Prostate gland (tissue), 2 donors: ENCODE data around the gene DDX51. TPM values are rescaled to one million over a fixed set of nuclear protein-coding genes. Genes with fewer than 3 reads are reported as not detected.

Source experiments
- DNase-seq: peaks from one replicate; pipeline ENCODE4 v3.0.0-alpha.2; 2019; ENCODE audit warnings: low spot score
- H3K27ac ChIP-seq, 2 donors: fragments of 200-600 bp; sonication (generic); 2 replicates each; pipeline ENCODE4 v1.5.1; 2017 to 2019
- H3K27me3 ChIP-seq: fragments of 200-600 bp; sonication (generic); replicated peaks from 2 replicates; pipeline ENCODE4 v1.5.1; 2019; ENCODE audit not compliant: insufficient read depth
- H3K36me3 ChIP-seq, 2 donors: fragments of 200-600 bp; sonication (generic); 1 replicate in 1 of 2; 2 replicates in 1 of 2; pipeline versions ENCODE4 v1.5.1 to v1.8.1; 2017 to 2019
- H3K4me1 ChIP-seq: fragments of 200-600 bp; sonication (generic); replicated peaks from 2 replicates; pipeline ENCODE4 v1.5.1; 2019
- H3K4me3 ChIP-seq, 2 donors: fragments of 200-600 bp; sonication (generic); 2 replicates each; pipeline ENCODE4 v1.5.1; 2017 to 2019
- H3K9me3 ChIP-seq: fragments of 200-600 bp; sonication (generic); 2 replicates; pipeline ENCODE4 v1.5.1; 2017
- POLR2A ChIP-seq: fragments of 450-650 bp; IDR thresholded peaks from one replicate; pipeline ENCODE4 v1.6.1; 2016; ENCODE audit warnings: antibody characterized with exemption, mild to moderate bottlenecking
- POLR2AphosphoS5 ChIP-seq: sonication (generic); formaldehyde crosslinking; IDR thresholded peaks from one replicate; pipeline ENCODE4 v1.6.1; 2017; ENCODE audit warnings: antibody characterized with exemption
- WGBS: methylation state at CpG from one replicate; pipeline ENCODE4 v1.1.5; 2018; 5-methylcytosine and 5-hydroxymethylcytosine counted together
- intact Hi-C: fragments of 100-400 bp; cut with DNase I; formaldehyde crosslinking; loops from one replicate; pipeline ENCODE4 v1.14.2; 2022
- total RNA-seq, 2 donors: library from RNA; depleted of rRNA; stranded (reverse); fragments of >200 nt; gene quantifications; one replicate each; pipeline ENCODE4 v1.1.0, GENCODE V29; 2016
- TF ChIP-seq, protein P1 (sequence below), 4 experiments: fragments of 200-600 bp in 2 of 4; fragments of 450-650 bp in 2 of 4; sonication (generic) in 2 of 4; IDR thresholded peaks; 1 replicate in 3 of 4; 2 replicates in 1 of 4; pipeline ENCODE4 v1.5.1; 2016 to 2019; ENCODE audit warnings: antibody characterized with exemption in 4 of 4, mild to moderate bottlenecking in 2 of 4, moderate library complexity in 2 of 4

Gene DDX51
- total RNA-seq, 2 donors from 2014 or later: 12.7 to 29.0 TPM

DNA sequence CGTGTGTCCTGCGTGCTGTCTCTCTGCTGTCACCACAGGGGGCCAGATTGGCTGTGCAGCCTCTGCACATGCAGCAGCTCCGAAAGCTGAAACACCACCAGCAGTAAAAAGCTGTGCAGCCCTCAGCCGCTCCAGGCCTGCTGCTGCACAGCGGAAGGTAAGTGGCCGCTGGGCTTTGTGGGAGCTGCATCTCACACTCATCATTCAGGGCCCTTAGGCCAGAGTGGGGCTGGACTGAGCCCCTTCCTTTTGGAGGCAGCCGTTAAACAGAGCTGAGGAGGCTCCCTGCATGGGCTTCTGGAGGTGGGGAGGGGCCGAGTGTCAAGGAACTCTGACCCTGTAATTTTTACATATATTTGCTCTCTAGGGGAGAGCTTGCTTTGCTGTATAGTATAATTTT, 17.1 kb downstream of the DDX51 start:
- TF ChIP-seq POLR2AphosphoS5: no peak
- no peak for TF ChIP-seq POLR2A
- TF ChIP-seq, protein P1, sequence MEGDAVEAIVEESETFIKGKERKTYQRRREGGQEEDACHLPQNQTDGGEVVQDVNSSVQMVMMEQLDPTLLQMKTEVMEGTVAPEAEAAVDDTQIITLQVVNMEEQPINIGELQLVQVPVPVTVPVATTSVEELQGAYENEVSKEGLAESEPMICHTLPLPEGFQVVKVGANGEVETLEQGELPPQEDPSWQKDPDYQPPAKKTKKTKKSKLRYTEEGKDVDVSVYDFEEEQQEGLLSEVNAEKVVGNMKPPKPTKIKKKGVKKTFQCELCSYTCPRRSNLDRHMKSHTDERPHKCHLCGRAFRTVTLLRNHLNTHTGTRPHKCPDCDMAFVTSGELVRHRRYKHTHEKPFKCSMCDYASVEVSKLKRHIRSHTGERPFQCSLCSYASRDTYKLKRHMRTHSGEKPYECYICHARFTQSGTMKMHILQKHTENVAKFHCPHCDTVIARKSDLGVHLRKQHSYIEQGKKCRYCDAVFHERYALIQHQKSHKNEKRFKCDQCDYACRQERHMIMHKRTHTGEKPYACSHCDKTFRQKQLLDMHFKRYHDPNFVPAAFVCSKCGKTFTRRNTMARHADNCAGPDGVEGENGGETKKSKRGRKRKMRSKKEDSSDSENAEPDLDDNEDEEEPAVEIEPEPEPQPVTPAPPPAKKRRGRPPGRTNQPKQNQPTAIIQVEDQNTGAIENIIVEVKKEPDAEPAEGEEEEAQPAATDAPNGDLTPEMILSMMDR (IDR thresholded peaks at IDR 0.05): no peak
- intact Hi-C loops: no loop called here
- Histone ChIP-seq H3K27me3 (no peaks in the 10 kb centered on the region), H3K36me3 (no peaks in the 10 kb centered on the region), H3K9me3 (no peaks in the 10 kb centered on the region), H3K27ac (no peak overlapping the region), H3K4me3 (no peak overlapping the region), H3K4me1 (no peaks in the 10 kb centered on the region)
- 100% methylated on average over 8 of the region's 8 CpGs for WGBS
- no peak for DNase-seq

DNA sequence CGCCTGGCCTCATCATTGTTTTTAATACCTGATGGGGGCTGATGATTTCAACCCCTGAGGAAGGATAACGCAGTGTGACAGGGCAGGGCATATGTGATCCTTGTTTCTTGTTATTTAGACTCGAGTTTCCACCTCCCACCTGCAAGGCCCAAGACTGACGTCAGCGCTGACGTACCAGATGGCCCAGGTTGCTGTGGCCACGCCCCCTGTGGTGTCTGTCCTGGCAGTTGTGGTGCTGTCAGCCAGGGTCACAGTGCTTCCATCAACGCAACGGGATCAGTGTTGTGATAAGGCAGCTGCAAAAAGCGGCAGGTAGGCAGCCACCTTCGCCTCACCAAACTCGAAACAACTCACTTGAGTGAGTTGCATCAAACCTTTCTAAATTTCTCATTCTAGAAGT, 18.4 kb downstream of the DDX51 start:
- no peak overlapping the region for H3K27ac ChIP-seq
- 95% methylated on average over 12 of the region's 12 CpGs for WGBS
- H3K9me3 ChIP-seq: no peaks in the 10 kb centered on the region
- H3K4me3 ChIP-seq: no peak overlapping the region
- TF ChIP-seq POLR2AphosphoS5 (no peak), POLR2A (no peak)
- TF ChIP-seq, protein P1 (IDR thresholded peaks at IDR 0.05): no peak
- H3K4me1 ChIP-seq: no peaks in the 10 kb centered on the region
- no peak for DNase-seq
- intact Hi-C loops: no loop called here
- H3K36me3 ChIP-seq: no peaks in the 10 kb centered on the region
- no peaks in the 10 kb centered on the region for H3K27me3 ChIP-seq

DNA sequence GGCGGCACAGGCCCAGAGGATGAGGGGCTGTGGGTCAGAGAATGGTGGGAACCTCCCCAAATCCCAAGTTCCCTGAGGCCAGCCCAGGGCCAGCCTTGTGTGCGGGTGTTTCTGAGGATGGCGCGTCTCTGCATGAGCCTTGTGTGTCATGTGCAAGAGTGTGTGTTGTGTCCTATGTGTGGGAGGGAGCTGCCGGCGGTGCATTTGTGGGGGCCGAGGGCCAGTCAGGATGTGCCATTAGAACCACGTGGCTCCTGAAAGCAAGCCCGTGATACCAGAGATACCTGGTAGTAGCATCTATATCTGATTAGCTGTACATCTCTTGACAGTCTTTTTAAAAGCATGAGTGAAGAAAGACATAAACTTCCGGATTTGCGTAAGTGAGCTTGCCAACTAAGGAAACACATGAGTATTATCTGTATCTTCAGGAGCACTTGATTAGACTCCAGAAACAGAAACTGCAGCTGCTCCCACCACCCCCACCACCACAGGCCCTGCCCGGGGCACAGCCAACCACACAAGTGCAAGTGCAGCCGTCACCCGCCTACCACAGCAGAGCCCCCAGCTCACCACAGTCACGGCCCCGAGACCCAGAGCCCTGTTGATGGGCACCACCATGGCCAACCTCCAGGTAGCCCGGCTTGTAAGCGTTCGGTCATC, 19.2 kb downstream of the DDX51 start:
- intact Hi-C loops: no loop called here

DNA sequence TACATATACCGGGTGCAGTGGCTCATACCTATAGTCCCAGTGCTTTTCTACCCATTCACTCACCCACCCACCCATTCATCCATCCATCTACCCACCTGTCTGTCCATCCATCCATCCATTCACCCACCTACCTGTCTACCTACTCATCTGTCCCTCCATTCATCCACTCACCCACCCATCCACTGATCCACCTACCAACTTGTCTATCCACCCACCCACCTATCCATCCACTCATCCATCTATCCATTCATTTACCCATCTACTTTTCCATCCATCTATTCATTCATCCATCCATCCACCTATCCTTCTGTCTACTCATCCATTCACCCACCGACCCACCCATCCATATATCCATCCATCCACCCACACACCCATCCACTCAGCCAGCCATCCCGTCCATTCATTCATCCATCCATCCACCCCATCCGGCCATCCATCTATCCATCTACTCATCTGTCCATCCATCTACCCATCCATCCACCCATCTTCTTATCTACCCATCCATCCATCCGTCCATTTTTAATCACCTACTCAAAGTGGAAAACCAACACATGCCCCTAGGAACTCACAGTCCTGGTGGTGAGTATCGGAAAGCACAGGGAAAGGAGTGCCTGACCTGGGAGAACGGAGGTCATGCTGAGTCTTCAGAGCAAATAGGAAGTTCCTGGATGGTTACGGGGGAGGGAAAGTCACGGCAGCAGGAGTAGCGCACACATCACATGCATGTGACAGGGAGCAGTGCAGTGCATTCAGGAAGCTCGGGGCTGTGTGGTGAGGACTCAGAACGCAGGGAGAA, 20.0 kb downstream of the DDX51 start:
- WGBS: 95% methylated on average over 12 of the region's 12 CpGs
- TF ChIP-seq POLR2A: no peak
- TF ChIP-seq, protein P1 (IDR thresholded peaks at IDR 0.05): no peak
- no peak for TF ChIP-seq POLR2AphosphoS5
- H3K36me3 ChIP-seq: no peaks in the 10 kb centered on the region

More for the DNA sequence above, 19.2 kb downstream of the DDX51 start:
- no peaks in the 10 kb centered on the region for H3K27me3 ChIP-seq
- TF ChIP-seq POLR2A (no peak), POLR2AphosphoS5 (no peak)
- TF ChIP-seq, protein P1 (IDR thresholded peaks at IDR 0.05): no peak
- H3K36me3 ChIP-seq: no peaks in the 10 kb centered on the region
- no peaks in the 10 kb centered on the region for H3K4me1 ChIP-seq
- no peaks in the 10 kb centered on the region for H3K9me3 ChIP-seq
- no peak for DNase-seq
- H3K4me3 ChIP-seq: no peak overlapping the region
- H3K27ac ChIP-seq: no peak overlapping the region
- WGBS: 98% methylated on average over 19 of the region's 19 CpGs

More for the DNA sequence above, 20.0 kb downstream of the DDX51 start:
- DNase-seq: no peak
- no peaks in the 10 kb centered on the region for H3K27me3 ChIP-seq
- intact Hi-C loops: no loop called here
- no peaks in the 10 kb centered on the region for H3K9me3 ChIP-seq
- H3K4me3 ChIP-seq: no peak overlapping the region
- no peaks in the 10 kb centered on the region for H3K4me1 ChIP-seq
- H3K27ac ChIP-seq: no peak overlapping the region
